Progenitor cell of endocrine pancreas (in vitro differentiated cells): ENCODE measurements around the gene TPCN2. TPM values are rescaled to one million over a fixed set of nuclear protein-coding genes. Genes with fewer than 3 reads are reported as not detected.
A peak's percentile ranks its signal among the peaks of the same experiment; 100 is the strongest.

Source experiments
- DNase-seq: peaks from one replicate; pipeline ENCODE4 v3.0.0; 2021; ENCODE audit warnings: low spot score; ENCODE audit not compliant: unreplicated experiment
- H3K27ac Mint-ChIP-seq: 2 replicates; pipeline ENCODE4 v1.8.0; 2021; ENCODE audit warnings: mild to moderate bottlenecking, moderate library complexity, mixed read lengths
- H3K27me3 Mint-ChIP-seq: 2 replicates; pipeline ENCODE4 v1.8.0; 2021; ENCODE audit warnings: mixed read lengths
- H3K36me3 Mint-ChIP-seq: 2 replicates; pipeline ENCODE4 v1.8.0; 2022; ENCODE audit warnings: mixed read lengths; ENCODE audit not compliant: insufficient read depth
- H3K4me1 Mint-ChIP-seq: 2 replicates; pipeline ENCODE4 v1.8.0; 2021; ENCODE audit warnings: low read depth, mixed read lengths
- H3K4me3 Mint-ChIP-seq: 2 replicates; pipeline ENCODE4 v1.8.0; 2021; ENCODE audit warnings: low read depth, mild to moderate bottlenecking, moderate library complexity, mixed read lengths
- H3K9me3 Mint-ChIP-seq: 2 replicates; pipeline ENCODE4 v1.8.0; 2021; ENCODE audit warnings: low read depth, mixed read lengths
- total RNA-seq: library from RNA; stranded (reverse); gene quantifications from 2 replicates; pipeline ENCODE4 v1.2.1, GENCODE V29; 2021
- TF ChIP-seq, protein P1 (sequence below): fragments of 200-600 bp; sonication (generic); IDR thresholded peaks from one replicate; pipeline ENCODE4 v1.5.0; 2021; ENCODE audit warnings: antibody characterized with exemption, mild to moderate bottlenecking; ENCODE audit not compliant: unreplicated experiment

Gene TPCN2
- total RNA-seq, 1 donor from 2014 or later: 19.7 TPM

DNA sequence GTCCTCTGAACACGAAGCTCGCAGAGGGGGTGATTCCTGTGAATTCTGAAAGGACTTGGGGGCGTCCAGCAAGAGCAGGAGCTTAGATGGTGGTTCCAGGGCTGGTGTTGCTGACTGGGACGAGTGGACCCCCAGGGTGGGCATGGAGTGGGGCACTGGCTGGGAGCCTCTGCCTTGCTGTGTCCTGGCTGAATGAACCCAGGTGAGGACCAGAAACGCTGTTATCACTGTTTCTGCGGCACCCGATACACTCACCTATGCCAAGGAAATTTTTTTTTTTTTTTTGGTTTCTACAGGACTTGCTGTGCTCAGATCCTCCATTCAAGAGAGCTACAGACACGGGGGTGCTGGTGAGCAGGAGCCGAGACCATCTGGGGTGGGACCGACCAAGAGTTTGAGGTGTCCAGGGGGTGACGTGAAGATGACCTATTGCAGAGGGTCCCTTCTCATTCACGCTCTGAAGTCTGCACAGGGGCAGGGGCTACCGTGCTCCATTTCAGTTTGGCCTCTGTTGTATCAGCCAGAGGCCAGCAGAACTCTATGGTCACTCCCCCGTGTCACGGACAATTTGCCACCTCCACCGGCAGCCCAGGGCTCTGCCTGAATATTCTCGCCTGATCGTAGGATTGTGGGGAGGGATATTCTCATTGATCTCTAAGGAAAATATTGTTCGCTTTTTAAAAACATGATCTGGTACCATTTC lies 110.6 kb downstream of the TPCN2 start:
- peaks cover 12% of the 10 kb centered on the region for H3K9me3 Mint-ChIP-seq
- peaks cover 5% of the 10 kb centered on the region for H3K4me1 Mint-ChIP-seq
- TF ChIP-seq, protein P1, sequence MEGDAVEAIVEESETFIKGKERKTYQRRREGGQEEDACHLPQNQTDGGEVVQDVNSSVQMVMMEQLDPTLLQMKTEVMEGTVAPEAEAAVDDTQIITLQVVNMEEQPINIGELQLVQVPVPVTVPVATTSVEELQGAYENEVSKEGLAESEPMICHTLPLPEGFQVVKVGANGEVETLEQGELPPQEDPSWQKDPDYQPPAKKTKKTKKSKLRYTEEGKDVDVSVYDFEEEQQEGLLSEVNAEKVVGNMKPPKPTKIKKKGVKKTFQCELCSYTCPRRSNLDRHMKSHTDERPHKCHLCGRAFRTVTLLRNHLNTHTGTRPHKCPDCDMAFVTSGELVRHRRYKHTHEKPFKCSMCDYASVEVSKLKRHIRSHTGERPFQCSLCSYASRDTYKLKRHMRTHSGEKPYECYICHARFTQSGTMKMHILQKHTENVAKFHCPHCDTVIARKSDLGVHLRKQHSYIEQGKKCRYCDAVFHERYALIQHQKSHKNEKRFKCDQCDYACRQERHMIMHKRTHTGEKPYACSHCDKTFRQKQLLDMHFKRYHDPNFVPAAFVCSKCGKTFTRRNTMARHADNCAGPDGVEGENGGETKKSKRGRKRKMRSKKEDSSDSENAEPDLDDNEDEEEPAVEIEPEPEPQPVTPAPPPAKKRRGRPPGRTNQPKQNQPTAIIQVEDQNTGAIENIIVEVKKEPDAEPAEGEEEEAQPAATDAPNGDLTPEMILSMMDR: no peak
- DNase-seq: no peak
- H3K27me3 Mint-ChIP-seq: peaks cover 3% of the 10 kb centered on the region
- peak overlapping the region; percentile 24 for H3K27ac Mint-ChIP-seq
- H3K36me3 Mint-ChIP-seq: no peaks in the 10 kb centered on the region
- H3K4me3 Mint-ChIP-seq: no peak overlapping the region

DNA sequence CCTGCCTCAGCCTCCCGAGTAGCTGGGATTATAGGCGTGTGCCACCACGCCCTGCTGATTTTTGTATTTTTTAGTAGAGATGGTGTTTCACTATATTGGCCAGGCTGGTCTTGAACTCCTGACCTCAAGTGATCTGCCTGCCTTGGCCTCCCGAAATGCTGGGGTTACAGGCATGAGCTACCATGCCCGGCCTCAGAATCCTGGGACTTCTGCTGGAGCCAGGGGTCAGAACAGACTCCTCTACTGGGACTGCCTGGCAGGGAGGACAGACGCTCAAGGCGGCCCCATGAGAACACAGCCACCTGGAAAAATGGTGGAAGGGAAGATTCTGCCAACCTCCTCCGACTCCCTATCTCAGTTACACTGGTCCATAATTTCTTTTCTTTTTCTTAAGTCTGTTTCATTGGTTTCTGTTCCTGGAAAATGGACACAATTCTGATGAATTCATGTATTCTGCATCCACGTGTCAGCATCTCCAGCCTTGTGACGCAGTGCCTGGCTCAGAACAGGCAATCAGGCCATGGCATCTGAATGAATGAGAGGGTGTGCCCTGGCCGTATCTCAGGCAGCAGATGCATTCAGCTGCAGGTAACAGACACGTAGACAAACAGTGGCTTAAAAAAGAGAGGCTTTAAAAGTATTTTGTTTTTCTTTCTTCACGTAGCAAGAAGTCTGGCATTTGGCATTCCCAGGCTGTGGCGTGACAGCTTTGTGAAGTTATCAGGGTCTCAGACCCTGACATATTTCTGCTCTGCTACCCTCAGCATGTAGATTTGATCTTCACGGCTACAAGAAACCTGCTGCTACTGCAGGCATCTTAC lies 111.8 kb downstream of the TPCN2 start:
- Mint-ChIP-seq H3K36me3 (no peaks in the 10 kb centered on the region), H3K27ac (no peak overlapping the region), H3K27me3 (peaks cover 6% of the 10 kb centered on the region), H3K4me1 (peaks cover 5% of the 10 kb centered on the region), H3K4me3 (no peak overlapping the region), H3K9me3 (peaks cover 12% of the 10 kb centered on the region)
- TF ChIP-seq, protein P1: no peak
- no peak for DNase-seq

DNA sequence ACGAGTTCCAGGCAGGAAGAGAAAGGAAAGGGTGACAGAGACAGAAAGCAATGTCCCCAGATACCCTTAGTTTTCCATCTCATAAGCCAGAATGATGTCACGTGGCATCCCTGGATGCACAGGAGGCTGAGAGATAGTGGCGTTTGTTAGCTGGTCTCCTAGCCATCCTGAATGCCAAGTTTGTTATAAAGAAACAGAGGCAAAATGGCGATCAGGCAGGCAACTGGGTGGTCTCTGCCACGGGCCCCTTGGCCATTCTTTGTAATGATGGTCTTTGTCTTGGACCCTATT lies 112.3 kb downstream of the TPCN2 start:
- Mint-ChIP-seq H3K4me3 (no peak overlapping the region), H3K4me1 (peaks cover 5% of the 10 kb centered on the region), H3K27me3 (peaks cover 7% of the 10 kb centered on the region), H3K27ac (no peak overlapping the region), H3K36me3 (no peaks in the 10 kb centered on the region), H3K9me3 (peaks cover 12% of the 10 kb centered on the region)
- no peak for DNase-seq
- TF ChIP-seq, protein P1: no peak

DNA sequence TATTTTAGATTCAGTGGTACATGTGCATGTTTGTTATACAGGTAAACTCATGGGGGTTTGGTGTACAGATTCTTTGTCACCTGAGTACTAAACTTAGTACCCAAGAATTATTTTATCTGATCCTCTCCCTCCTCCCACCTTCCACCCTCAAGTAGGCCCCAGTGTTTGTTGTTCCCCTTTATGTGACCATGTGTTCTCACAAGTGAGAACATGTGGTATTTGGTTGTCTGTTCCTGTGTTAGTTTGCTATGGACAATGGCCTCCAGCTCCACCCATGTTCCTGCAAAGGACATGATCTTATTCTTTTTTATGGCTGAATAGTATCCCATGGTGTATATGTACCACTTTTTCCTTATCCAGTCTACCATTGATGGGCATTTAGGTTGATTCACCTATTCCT lies 113.8 kb downstream of the TPCN2 start:
- no peaks in the 10 kb centered on the region for H3K36me3 Mint-ChIP-seq
- DNase-seq: no peak

DNA sequence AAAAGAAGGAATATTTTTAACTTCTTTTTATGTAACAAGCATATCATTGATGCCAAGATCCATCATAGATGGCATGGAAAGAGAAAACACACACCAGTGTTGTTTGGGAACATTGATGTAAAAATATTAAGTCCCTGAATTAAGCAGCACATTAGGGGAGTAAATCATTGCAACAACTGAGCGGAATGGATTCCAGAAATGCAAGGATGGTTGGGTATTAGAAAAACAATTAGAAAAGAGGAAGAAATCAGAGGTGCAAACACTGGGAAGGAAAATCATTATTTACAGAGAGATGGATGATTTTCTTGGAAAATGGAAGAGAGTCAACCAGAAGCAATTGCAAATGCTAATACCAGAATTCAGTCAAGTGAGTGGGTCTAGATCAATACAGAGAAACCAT lies 115.1 kb downstream of the TPCN2 start:
- TF ChIP-seq, protein P1: no peak
- no peak for DNase-seq
- H3K4me3 Mint-ChIP-seq: no peak overlapping the region
- H3K27me3 Mint-ChIP-seq: peaks cover 16% of the 10 kb centered on the region
- H3K9me3 Mint-ChIP-seq: peaks cover 12% of the 10 kb centered on the region
- peaks cover 2% of the 10 kb centered on the region for H3K4me1 Mint-ChIP-seq
- no peak overlapping the region for H3K27ac Mint-ChIP-seq
- no peaks in the 10 kb centered on the region for H3K36me3 Mint-ChIP-seq

More for the DNA sequence above, 113.8 kb downstream of the TPCN2 start:
- TF ChIP-seq, protein P1: no peak
- Mint-ChIP-seq H3K9me3 (peaks cover 12% of the 10 kb centered on the region), H3K27me3 (peaks cover 11% of the 10 kb centered on the region), H3K27ac (no peak overlapping the region), H3K4me1 (peaks cover 2% of the 10 kb centered on the region), H3K4me3 (no peak overlapping the region)
